Endothelial cell of umbilical vein (primary cell): ENCODE measurements around the gene AP1B1.
"Not testable (repeated sequence)": the region's sequence is repeated elsewhere in the genome, so short reads cannot be mapped to it uniquely, and the experiment has no call there.

Source experiments
- EZH2 ChIP-seq: IDR thresholded peaks from 2 replicates; pipeline ENCODE4 v1.6.1; 2012; ENCODE audit warnings: borderline replicate concordance, low read depth, mild to moderate bottlenecking, moderate library complexity, low read length, inconsistent platforms; ENCODE audit not compliant: severe bottlenecking
- FOS ChIP-seq: IDR thresholded peaks from 2 replicates; pipeline ENCODE4 v1.6.1; 2011; ENCODE audit warnings: mild to moderate bottlenecking, low read length, moderate library complexity, borderline replicate concordance; ENCODE audit not compliant: insufficient read depth
- JUN ChIP-seq: IDR thresholded peaks from 2 replicates; pipeline ENCODE4 v1.6.1; 2011; ENCODE audit warnings: borderline replicate concordance, low read depth; ENCODE audit not compliant: insufficient read length, insufficient read depth
- MYC ChIP-seq: IDR thresholded peaks from one replicate; pipeline ENCODE4 v1.6.1; 2011; ENCODE audit warnings: mild to moderate bottlenecking, low read depth, low read length
- TF ChIP-seq, protein P1 (sequence below), 2 donors: IDR thresholded peaks; 1 replicate in 1 of 2; 2 replicates in 1 of 2; pipeline ENCODE4 v1.5.1; 2011; ENCODE audit warnings: low read length in 2 of 2, mild to moderate bottlenecking in 2 of 2, moderate library complexity in 2 of 2, control low read depth in 1 of 2, inconsistent platforms in 1 of 2, low read depth in 1 of 2; ENCODE audit not compliant: insufficient read depth in 1 of 2; ENCODE audit errors: extremely low read depth in 1 of 2

DNA sequence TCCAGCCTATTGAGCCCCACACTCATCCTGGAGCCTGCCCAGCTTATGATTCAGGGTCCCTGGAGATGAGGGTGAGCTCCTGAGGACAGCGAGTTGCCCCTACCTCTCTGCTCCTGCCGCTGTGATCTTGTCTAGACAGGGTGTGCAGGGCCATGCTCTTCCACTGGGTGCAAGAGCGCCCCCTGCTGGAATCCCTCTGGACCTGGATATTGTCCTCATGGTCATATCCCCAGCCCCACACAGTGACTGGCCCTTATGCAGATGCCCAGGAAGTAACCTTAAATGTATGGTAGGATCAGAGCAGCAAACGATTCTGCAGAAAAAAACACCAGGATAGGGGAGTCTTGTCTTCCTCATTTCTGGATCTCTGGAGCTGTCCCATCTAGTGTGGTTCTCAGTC lies 24.4 kb upstream of the AP1B1 start:
- TF ChIP-seq, protein P1, sequence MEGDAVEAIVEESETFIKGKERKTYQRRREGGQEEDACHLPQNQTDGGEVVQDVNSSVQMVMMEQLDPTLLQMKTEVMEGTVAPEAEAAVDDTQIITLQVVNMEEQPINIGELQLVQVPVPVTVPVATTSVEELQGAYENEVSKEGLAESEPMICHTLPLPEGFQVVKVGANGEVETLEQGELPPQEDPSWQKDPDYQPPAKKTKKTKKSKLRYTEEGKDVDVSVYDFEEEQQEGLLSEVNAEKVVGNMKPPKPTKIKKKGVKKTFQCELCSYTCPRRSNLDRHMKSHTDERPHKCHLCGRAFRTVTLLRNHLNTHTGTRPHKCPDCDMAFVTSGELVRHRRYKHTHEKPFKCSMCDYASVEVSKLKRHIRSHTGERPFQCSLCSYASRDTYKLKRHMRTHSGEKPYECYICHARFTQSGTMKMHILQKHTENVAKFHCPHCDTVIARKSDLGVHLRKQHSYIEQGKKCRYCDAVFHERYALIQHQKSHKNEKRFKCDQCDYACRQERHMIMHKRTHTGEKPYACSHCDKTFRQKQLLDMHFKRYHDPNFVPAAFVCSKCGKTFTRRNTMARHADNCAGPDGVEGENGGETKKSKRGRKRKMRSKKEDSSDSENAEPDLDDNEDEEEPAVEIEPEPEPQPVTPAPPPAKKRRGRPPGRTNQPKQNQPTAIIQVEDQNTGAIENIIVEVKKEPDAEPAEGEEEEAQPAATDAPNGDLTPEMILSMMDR (IDR thresholded peaks at IDR 0.05; ENCODE audit: extremely low read depth in 1 of 2, insufficient read depth in 1 of 2, low read depth in 1 of 2, low read length in 2 of 2): peak; percentile 42 to 44
- TF ChIP-seq FOS, MYC, JUN, EZH2: not testable (repeated sequence)
